ENCODE results near the gene AKR1C1.
"Not testable (repeated sequence)": the region's sequence is repeated elsewhere in the genome, so short reads cannot be mapped to it uniquely, and the experiment has no call there.

GRCh38 chr10:5014200-5014910, 51.1 kb downstream of the AKR1C1 start:
- not testable (repeated sequence) for TF ChIP-seq CTCF (IDR thresholded peaks at IDR 0.05; ENCODE audit: low read depth, low read length, poor library complexity, severe bottlenecking); EZH2phosphoT487 (IDR thresholded peaks at IDR 0.05; ENCODE audit: borderline replicate concordance, low read length)

Data from DOHH2 (cell line).